ENCODE data around the gene ANKRD33B.

Gene ANKRD33B

DNA sequence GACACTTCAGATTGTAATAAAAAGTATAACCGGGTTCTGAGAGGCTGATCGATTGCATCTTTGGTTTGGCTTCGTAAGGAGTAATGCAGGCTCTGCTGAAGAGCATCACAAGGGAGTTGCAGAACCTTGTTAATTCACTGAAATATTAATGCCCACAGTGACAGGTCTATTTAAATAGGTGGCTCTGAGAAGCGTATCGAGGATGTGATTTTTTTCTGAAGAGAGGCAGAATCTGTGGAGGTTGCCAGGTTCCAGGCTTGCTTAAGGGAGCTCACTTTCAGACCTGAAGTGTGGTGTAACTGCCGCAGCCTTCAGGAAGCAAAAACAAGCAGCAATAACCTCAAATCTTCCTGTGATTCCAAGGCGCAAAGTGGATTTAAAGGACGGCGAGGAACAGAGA is 80.3 kb downstream of the ANKRD33B start:
- DNase-seq, result no peak

DNA sequence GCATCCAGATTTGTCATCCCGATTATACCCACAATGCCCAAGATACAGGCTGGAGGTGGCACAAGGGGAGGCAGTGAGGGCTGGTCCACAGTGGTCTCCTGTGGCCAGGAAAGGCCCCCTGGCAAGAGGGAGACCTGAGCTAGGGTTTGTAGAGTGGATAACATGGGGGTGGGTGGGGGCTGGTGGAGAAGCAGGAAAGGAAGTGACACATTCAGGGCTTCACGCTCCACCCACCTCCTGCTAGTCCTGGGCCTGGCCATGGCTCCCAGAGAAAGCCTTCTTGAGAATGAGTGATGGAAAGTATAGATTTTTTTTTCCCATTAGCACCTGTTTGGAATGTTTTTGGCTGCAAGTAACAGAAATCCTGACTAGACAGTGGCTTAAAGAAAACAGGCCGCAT is 81.3 kb downstream of the ANKRD33B start:
- DNase-seq, result no peak

DNA sequence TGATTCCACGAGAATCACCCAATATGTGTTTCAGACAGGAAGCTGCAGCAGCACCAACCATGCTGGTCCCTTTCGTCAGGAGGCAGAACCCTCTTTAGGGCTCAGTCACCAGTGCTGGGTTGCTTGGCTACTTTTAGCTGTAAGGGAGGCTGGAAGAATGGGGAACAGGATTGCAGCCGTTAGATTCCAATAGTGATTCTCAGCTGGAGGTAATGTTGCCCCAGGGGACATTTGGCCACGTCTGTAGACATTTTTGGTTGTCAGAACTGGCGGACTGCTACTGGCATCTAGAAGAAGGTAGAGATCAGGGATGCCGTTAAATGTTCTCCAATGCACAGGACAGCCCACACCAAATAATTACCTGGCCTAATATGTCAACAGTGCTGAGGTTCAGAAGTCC is 81.8 kb downstream of the ANKRD33B start:
- no peak for DNase-seq

DNA sequence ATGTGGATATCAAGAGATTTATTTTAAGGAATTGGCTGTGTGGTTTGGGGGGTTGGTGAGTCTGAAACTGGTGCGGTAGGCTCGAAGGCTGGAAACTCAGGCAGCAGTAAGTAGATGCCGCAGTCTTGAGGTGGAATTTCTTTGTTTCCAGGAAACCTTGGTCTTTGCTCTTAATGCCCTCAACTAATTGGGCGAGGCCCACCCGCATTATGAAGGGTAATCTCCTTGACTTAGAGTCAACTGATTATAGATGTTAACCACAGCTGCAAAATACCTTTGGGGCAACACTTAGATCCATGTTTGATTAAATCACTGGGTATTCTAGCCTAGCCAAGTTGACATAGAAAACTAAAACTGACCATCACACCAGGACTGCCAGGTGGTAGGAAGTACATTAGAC is 83.8 kb downstream of the ANKRD33B start:
- DNase-seq, result no peak

DNA sequence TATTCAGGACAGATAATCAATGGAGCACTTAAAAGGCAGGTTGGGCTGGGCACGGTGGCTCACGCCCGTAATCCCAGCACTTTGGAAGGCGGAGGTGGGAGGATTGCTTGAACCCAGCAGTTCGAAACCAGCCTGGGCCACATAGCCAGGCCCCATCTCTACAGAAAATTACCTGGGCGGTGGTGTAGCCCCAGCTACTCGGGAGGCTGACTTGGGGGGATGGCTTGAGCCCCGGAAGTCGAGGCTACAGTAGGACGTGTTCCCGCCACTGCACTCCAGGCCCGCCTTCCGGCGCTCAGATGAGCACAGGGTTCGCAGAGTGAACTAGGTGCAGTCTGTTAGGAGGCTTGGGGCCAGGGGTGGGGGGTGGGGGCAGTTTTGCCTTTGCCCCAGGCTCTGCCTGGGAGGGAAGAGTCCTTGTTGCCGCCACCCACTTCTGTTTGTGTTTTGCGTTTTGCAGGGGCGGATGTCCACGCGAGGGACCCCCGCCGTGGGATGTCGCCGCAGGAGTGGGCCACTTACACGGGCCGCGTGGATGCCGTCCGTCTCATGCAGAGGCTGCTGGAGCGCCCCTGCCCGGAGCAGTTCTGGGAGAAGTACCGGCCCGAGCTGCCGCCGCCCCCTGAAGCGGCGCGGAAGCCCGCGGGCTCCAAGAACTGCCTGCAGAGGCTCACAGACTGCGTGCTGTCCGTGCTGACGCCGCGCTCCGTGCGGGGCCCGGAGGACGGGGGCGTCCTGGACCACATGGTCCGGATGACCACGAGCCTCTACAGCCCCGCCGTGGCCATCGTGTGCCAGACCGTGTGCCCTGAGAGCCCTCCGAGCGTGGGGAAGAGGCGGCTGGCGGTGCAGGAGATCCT is 85.2 kb downstream of the ANKRD33B start:
- no peak for DNase-seq

DNA sequence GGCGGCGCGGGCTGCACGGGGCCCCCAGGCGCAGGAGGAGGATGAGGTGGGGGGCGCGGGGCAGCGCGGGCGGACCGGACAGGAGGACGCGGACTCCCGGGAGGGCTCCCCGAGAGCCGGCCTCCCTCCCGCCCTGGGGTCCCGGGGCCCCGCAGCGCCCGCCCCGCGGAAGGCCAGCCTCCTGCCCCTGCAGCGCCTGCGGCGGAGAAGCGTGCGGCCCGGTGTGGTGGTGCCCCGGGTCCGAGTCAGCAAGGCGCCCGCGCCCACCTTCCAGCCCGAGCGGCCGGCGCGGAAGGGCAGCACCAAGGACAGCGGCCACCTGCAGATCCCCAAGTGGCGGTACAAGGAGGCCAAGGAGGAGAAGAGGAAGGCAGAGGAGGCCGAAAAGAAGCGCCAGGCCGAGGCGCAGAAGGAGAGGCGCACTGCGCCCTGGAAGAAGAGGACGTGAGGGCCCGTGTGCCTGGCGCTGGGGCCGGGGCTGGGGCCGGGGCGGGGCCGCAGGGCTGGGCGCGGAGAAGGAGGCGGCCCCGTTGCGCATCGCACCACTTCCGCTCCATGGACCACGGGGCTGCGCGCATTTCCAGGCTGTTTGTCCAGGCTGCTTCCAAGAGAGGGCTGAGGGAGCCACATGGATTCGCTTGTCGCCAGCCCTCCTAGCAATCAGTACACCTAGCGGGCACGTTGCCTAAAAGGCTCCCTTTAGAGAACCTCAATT is 86.0 kb downstream of the ANKRD33B start:
- no peak for DNase-seq

DNA sequence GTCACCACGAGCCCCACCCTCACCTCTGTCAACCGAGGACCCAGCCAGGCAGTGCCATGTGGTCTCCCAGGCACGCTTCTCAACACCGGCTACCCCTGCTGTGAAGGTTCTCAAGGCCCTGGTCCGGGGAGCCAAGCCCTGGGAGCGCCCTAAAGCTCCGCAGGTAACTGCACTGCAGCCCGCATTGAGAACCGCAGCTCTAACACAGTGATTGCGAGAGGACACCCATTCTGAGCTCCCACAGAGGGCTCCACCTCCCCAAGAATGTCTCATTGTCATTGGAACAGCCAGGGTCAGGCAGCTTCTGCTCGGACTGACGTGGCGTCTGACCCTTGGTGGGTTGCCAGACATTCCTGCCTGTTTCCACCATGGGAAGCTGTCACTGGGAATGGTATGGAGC is 88.3 kb downstream of the ANKRD33B start:
- DNase-seq, result no peak

DNA sequence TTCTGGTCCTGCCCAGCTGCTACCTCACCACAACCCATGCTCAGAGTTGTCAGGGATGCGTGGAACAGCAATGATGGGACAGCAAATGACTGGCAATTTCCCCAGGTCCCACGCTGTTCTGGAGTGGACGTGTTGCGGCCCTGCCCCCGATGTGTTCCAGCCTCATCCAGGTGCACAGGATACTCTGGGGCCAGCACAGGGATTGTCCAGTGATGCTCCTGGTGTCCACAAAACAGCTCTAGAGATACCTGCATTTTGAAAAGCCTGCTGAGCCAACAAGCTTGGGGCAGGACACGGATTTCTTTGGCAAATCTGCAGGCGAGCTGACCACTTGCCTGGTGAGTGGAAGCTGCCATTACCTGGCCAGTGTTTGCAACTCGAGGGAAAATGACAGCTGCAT is 88.7 kb downstream of the ANKRD33B start:
- no peak for DNase-seq

DNA sequence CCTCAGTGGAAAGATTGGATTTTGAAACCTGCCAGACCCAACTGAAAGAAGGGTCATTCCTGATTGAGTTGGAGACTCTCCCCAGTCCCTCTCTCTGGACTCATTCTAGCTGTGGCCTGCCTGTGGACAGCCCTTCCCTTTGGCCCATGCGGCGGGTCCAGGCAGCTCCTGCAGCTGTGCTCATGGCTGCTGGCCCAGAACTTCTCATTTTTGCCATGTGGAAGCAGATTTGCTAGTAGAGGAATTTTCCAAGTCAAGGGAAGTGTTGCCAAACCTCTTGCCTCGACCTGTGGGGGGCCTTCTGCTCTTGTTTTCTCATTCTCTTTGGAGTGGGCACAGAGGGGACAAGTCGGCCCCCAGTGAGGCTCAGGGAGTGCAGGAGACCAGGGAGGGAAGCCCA is 89.2 kb downstream of the ANKRD33B start:
- no peak for DNase-seq

DNA sequence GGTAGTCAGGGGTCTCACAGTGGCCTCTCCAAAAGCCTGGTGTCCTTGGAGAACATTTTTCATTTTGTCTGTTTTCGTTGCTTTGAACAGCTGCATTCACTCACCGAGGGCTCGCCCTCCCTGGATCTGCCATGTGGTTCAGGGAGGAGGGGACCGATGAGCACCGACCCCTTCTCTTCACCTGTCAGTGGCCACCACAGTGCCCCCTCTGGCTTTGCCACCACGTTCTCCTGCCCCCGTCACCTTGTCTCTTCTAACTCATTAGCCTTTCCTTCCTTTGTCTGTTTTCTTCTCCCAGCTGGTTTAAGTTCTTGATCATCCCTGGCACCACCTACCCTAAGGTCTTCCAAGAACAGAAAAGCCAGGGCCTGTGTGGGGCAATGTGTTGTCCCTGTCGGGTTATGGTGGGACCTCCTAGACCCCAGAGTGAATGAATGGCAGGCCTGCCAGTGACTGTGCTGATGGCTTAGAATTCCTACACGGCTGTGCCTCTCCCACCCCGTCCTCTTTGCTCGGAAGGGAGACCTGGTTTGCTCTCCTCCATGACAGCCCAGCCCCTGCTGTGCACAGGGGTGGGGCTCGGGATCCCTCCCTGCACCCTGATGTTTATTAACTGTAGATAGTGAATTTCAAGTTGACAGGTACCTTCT is 90.0 kb downstream of the ANKRD33B start:
- no peak for DNase-seq

DNA sequence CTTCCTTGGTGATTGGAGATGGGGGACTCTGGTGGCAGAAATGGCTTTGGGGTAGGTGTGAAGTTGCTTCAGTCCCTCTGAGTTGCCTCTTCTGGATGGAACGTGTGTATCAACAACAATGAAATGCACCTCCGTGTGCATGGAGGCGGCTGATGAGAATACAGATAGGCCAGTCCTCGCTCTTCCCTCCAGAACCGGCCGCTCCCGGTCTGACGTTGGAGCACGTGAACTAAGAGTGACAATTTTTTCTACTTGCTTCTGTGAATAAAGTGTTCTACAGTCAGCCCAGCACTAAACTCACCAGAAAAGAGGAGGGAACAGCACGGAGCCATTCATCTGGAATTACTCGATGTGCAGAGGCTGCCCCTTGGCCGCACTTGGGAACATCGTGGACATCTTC is 90.7 kb downstream of the ANKRD33B start:
- no peak for DNase-seq

DNA sequence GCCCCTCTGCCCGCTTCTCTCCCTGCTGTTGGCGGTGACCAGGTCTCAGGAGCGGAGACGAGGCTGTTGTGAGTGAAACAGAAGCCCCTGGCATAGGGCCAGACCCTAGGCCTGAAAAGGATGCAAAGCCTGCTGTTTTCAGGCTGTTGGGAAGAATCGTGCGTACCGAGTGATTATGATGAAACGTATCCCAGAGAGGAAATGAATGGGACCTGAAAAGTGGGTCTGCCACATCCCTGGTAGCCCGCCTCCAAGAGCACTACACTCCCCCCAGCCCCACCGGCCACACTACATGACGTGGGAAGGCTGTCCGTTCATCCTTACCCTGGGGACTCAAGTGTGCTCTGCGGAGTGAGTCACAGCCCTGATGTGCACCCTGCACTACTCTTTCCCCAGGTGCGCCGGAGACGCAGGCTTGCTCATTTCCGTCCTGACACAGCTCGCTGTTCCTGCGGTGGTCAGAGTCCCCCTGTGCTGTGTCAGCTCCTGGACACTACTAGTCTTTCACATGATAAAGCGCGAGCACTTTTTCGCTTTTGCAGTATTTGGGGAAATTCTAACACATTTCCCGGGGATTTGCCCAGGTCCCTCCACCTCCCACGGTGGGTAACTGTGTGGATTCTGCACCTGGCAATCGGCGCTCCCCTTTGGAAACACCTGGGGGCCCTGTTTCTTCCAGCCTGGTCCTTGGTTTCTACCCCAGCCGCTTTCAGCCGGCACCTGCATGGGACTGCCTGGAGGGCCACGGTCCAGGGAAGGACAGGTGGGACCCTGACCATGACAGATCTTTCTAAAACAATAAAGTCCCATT is 91.5 kb downstream of the ANKRD33B start:
- DNase-seq, result peak; percentile 45

DNA sequence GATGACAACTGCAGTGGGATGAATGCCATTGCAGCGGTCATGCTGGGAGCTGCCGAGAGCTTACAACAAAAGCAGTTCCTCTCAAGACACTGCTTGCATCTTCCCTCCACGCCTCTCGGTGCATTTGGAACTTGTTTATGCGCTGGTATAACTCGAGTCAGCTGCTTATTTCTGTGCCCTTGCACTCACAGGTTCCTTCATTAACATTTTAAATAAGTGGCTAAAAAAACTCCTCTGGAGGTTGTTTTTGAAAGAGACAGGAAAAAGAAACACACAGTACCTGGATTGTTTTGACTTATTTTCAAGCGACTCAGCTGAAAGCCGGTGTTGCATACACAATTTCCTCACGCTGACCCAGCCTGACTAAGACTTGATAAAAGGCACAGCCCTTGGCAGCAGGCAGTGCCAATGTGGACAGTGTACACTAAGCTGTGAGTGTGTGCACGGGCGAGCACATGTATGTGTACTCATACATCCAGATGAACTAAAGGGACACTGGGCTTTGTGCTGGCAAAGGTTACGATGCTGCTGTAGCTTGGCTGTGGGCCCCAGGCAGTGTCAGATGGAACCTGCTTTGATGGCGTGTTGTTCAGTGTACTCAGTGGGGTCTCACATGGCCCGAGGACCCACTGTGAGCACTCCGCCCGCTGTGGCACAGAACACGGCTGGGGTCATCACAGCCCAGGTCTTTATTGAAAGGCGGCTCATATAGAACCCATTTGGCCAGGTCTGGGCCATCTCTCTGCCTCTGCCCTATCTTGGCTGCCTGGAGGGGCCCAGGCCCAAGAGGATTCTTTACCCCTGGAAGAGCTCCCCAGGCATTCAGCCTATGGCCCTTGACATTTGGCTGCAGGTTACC is 92.3 kb downstream of the ANKRD33B start:
- no peak for DNase-seq

DNA sequence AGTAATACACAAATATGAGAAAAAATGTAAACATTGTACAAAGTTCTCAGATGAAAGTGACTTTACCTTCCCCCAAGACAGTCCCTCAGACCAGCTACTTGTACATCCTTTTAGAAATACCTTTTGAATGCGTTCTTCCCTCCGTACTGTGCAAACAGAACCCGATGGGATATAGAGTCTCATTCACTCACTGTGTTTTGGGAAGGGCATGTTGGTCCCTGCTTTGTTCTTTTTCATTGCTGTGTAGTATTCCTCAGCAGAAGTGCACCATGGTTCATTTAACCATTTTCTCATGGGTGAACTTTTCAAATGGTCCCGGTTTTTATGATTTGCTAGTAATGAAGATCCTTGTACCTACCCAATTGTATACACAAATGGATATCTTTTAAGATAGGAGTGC is 94.4 kb downstream of the ANKRD33B start:
- DNase-seq, result no peak

DNA sequence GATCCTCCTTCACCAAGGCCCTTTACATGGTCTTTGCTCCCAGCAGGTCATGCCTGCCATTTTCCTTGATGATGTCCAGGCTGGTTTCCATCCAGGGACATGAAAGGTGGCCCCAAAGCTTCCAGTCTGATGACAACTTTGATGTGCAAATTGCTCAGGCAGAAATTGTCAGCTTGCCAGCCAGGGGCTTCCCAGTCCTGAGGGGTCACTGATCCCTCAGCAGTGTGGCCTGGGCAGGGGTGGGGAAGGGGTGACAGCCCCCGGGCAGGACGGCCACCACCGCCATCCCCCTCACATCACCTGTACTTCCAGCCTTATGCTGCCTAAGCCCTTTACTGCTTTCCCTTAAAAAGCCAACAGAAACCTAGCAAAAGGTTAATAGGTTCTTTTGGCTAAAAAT is 96.3 kb downstream of the ANKRD33B start:
- no peak for DNase-seq

DNA sequence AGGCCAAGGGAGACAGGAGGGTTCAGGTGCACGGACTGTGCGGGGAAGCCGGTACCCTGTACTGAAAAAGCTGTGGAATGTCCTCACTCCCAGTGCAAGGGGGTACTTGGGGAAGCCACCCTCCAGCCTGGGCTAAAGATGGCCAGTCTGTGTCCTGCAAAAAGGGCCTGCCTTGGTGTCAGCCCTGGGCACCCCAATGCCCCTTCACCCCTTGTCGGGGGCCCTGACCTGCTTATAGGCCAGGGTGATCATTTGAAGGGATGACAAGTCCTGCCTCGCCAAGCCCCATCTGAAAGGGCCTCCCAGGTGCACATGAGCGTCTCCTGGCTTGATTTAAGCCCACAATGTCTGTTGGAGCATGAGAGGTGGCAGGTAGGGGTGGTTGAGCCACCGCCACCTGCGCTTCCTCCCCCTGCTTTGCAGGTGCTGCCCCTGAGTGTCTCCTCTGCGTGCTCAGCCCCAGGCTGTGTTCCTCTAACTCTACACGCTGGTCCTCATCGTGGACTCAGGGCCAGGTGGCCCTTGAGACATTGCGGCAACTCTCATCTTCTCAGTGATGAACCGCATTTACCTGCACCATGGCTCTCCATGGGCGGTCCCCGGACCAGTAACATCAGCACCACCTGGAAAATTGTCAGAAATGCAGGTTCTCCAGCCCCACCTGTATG is 97.0 kb downstream of the ANKRD33B start:
- no peak for DNase-seq

DNA sequence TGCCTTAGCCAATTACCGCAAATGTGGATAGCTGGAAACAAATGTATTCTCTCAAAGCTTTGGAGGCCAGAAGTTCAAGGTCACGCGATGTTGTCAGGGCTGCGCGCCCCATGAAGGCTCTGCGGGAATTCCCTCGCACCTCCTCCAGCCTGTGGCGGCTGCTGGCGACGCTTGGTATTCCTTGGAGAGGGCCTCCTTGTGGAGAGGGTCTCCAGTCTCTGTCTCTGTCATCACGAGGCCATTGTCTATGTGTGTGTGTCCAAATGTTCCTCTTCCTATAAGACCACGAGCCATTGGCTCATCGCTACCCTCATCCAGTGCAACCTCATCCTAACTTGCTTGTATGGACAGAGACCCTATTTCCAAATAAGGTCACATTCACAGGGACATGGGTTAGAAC is 97.5 kb downstream of the ANKRD33B start:
- no peak for DNase-seq

DNA sequence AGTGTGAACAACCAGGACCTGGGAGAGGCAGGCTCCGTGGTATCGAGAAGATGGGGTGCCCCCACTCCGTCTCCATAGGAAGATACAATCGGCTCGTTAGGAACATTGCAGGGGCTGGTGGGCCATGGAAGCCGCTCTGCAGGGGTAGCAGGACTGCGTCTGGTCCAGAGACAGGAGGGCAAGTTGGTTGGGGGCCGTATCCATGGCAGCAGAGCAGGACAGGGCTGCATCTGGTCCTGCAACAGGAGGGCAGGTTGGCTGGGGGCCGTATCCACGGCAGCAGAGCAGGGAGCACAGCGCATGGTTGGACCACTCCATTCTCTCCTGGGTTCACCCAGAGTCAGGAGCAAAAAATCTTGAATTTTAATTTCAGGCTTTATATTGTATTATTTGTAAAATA is 98.2 kb downstream of the ANKRD33B start:
- no peak for DNase-seq

DNA sequence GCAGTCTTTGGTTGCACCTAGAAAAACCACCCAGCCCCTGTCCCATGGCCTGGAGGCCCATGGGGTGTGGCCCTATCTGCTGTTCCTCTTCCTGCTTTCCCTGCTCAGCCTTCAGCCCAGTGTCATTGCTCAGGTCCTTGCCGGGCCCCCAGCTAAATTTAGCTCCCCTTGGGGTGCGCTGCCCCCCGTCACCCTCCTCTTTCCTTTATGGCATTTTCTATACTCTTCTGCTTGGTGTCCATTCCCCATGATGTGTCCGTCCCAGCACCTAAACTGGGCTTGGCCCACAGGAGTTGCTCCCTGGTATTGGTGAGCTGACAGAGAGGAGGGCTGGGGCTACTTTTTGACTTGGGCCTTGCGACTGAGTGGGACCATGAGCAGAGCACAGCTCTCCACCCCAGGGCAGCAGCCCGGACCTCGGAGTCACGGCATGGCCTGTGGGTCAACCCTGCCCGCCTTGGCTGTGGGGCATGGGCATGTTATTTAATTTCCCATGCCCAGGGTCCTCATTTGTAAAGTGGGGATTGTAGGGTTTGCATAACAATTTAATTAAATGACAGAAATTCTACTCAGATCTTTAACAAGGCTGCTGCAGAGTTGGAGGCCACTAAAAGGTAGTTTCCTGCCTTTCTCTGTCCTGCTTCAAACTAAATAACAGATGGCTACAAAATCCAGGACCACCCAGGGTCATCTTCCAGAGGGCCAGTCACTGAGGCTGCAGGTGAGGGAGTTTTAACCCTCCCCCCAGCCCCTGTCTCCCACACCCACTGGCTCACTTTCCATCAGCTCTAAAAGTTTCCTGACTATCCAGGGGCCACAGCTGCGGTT is 99.0 kb downstream of the ANKRD33B start:
- DNase-seq, result no peak

DNA sequence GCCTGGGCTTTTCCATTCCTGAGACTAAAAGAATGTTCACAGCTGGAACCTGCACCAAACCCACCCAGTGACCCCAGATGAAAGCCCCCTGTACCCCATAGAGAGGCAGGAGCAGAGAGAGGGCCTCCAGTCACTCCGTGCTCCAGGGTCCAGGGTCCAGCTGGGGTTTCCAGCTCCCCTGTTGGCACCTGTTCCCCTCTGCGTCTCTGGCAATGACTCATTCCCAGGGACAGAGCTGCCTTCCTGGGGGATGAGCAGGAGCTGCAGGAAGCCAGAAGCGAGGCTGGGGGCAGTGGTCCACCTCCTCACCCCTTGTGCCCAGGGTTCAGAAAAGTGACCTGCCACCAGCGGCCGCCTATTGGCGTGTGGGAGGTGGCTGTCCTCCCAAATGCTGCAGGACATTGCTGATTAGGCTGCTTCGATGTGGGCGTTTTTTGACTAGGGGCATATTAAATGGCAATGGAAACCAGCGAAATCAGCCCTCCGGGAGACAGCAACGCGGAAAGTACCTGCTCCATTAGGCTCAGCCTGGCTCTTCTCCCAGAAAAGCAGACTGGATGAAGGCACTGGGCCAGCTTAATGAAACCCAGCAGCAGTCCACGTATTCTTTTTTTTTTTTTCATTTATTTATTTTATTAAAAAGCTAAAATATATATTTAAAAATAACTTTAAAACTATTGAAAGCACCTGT is 99.8 kb downstream of the ANKRD33B start:
- DNase-seq, result no peak
